Measurements from ENCODE around the gene MAPK12. TPM values are rescaled to one million over a fixed set of nuclear protein-coding genes. Genes with fewer than 3 reads are reported as not detected.
A peak's percentile ranks its signal among the peaks of the same experiment; 100 is the strongest.

The MAPK12 gene
- total and polyA plus RNA-seq, 2 donors (not counting 1 experiment from before 2014, with no cell fraction given), result 6.5 to 7.8 TPM

DNA sequence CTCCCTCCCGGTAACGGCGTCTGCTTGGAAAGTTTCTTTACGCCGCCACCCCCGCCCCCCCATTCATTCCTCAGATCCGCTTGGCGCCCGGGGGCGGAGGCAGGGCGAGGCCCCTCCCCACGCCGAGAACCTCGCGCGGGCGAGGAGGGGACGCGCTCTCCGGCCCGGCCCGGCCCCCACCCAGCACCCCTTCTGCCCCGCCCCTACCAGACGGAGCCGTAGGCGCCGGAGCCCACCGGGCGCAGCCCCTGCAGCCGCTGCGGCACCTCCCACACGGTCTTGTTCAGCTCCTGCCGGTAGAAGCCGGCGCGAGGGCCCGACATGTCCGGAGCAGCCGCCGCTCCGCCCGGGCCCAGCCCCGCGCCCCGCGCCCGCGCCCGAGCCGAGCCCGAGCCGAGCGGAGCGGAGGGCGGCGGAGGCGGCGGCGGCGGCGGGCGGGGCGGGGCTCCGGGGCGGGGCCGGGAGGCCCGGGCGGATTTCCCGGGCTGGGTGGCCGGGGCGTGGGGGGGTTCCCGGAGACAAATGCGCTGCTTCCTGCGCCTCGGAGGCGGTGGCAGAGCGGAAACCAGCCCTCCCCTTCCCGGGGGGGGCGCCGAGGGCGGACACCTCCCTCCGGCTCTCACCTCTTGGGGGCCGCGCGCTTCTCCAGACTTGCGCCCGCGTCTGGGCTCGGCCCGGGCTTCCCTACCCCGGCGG, 8.6 kb upstream of the MAPK12 start, which contains the start of gene MAPK11:
Gene MAPK11 (minus strand): TSS at position 411 of the 696 bp plus-strand sequence. CDS start 88 bp downstream, at position 323.
- ATAC-seq (ENCODE audit: low read depth), result peak; percentile 46
- Histone ChIP-seq H3K4me2 (replicated peaks; ENCODE audit: low read depth, low read length, poor library complexity, severe bottlenecking) (peak within 1 kb of the TSS; percentile 96), H3K27me3 (replicated peaks in 1 of 4; ENCODE audit: control extremely low read depth in 1 of 4, control insufficient read depth in 3 of 4, insufficient read depth in 4 of 4, low read length in 3 of 4) (peaks cover 0 to 23% (median 9%) of the 10 kb centered on the region in 4 experiments), H2AFZ (ENCODE audit: insufficient read depth, low read depth, low read length, poor library complexity, severe bottlenecking) (peak within 1 kb of the TSS; percentile 54), H3K36me3 (replicated peaks in 1 of 2; ENCODE audit: control extremely low read depth in 1 of 2, control insufficient read depth in 1 of 2, extremely low read depth in 1 of 2, insufficient read depth in 2 of 2, low read length in 1 of 2) (no peaks in the 10 kb centered on the region), H3K27ac (ENCODE audit: low read length in 2 of 2) (no peak within 1 kb of the TSS), H3K79me2 (ENCODE audit: control insufficient read depth, insufficient read depth, low read length) (no peaks in the 10 kb centered on the region), H4K20me1 (ENCODE audit: control insufficient read depth, insufficient read depth, low read length, poor library complexity, severe bottlenecking) (peaks cover 11% of the 10 kb centered on the region), H3K4me3 (ENCODE audit: control extremely low read depth in 1 of 5, extremely low read depth in 1 of 5, insufficient read depth in 1 of 5, low read depth in 2 of 5, low read length in 4 of 5) (peak within 1 kb of the TSS in 4 of 5 experiments; percentile 43 to 79 (median 62)), H3K9ac (ENCODE audit: low read length) (peak within 1 kb of the TSS; percentile 70), H3K4me1 (ENCODE audit: control insufficient read depth in 2 of 2, insufficient read depth in 2 of 2, low read length in 2 of 2) (peaks cover 23 to 34% of the 10 kb centered on the region in 2 donors), H3K9me3 (ENCODE audit: control extremely low read depth in 1 of 3, control insufficient read depth in 2 of 3, insufficient read depth in 1 of 3, low read length in 2 of 3) (no peaks in the 10 kb centered on the region)
- CTCF ChIA-PET, result interaction anchor here (1.0 to 1.1 kb wide), 3 partner anchors 51 to 58 kb away, joined by 3 read pairs; no protein-coding TSS in a partner anchor
- Mint-ChIP-seq H3K27me3 (no peaks in the 10 kb centered on the region), H3K4me1 (peaks cover 19% of the 10 kb centered on the region), H3K27ac (peak within 1 kb of the TSS; percentile 10), H3K4me3 (peak within 1 kb of the TSS; percentile 80), H3K9me3 (ENCODE audit: insufficient read depth) (no peaks in the 10 kb centered on the region)
- POLR2A ChIA-PET, result no interaction called here
- TF ChIP-seq, protein P1, sequence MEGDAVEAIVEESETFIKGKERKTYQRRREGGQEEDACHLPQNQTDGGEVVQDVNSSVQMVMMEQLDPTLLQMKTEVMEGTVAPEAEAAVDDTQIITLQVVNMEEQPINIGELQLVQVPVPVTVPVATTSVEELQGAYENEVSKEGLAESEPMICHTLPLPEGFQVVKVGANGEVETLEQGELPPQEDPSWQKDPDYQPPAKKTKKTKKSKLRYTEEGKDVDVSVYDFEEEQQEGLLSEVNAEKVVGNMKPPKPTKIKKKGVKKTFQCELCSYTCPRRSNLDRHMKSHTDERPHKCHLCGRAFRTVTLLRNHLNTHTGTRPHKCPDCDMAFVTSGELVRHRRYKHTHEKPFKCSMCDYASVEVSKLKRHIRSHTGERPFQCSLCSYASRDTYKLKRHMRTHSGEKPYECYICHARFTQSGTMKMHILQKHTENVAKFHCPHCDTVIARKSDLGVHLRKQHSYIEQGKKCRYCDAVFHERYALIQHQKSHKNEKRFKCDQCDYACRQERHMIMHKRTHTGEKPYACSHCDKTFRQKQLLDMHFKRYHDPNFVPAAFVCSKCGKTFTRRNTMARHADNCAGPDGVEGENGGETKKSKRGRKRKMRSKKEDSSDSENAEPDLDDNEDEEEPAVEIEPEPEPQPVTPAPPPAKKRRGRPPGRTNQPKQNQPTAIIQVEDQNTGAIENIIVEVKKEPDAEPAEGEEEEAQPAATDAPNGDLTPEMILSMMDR (IDR thresholded peaks at IDR 0.05), result no peak
- no peak for TF ChIP-seq EZH2 (IDR thresholded peaks at IDR 0.05; ENCODE audit: borderline replicate concordance, insufficient read depth, low read depth, low read length, poor library complexity, severe bottlenecking)
- DNase-seq, result peak; percentile 80
- intact Hi-C loops (cut with micrococcal nuclease), result loop anchor here (1.0 to 2.0 kb wide), 5 partner anchors 17 to 351 kb away; partner anchors contain the start of gene TUBGCP6
- WGBS (ENCODE audit: insufficient coverage), result under 1% methylated on average over 80 of the region's 92 CpGs

DNA sequence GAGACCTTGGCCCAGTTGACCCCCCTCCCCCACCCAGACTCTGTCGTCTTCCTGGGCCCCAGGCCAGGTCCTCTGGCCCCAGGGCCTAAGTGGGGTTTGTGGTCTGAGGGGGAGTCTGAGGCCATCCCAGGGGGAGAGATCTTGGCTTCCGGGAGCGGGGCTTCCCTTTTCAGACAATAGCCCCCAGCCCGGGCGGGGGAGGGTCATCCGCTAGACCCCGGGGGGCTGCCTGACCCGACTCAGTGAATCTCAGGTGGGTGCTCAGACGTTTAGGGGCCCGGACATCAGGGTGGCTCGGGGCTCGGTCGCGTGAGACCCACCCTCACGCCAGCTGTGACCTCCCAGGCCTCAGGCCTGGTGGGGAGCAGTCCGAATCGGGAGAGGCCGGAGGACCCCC, 8.1 kb upstream of the MAPK12 start:
- CTCF ChIA-PET, result interaction anchor here (1.0 kb wide), 2 partner anchors 58 to 59 kb away, joined by 3 read pairs; no protein-coding TSS in a partner anchor
- TF ChIP-seq, protein P1 (IDR thresholded peaks at IDR 0.05), result no peak
- TF ChIP-seq EZH2 (IDR thresholded peaks at IDR 0.05; ENCODE audit: borderline replicate concordance, insufficient read depth, low read depth, low read length, poor library complexity, severe bottlenecking), result no peak
- Histone ChIP-seq H3K4me3 (ENCODE audit: control extremely low read depth in 1 of 5, extremely low read depth in 1 of 5, insufficient read depth in 1 of 5, low read depth in 2 of 5, low read length in 4 of 5) (peak overlapping the region in 4 of 5 experiments; percentile 21 to 60 (median 54)), H3K79me2 (ENCODE audit: control insufficient read depth, insufficient read depth, low read length) (no peaks in the 10 kb centered on the region), H4K20me1 (ENCODE audit: control insufficient read depth, insufficient read depth, low read length, poor library complexity, severe bottlenecking) (peaks cover 11% of the 10 kb centered on the region), H3K4me2 (replicated peaks; ENCODE audit: low read depth, low read length, poor library complexity, severe bottlenecking) (peak overlapping the region; percentile 96), H3K9me3 (ENCODE audit: control extremely low read depth in 1 of 3, control insufficient read depth in 2 of 3, insufficient read depth in 1 of 3, low read length in 2 of 3) (no peaks in the 10 kb centered on the region), H2AFZ (ENCODE audit: insufficient read depth, low read depth, low read length, poor library complexity, severe bottlenecking) (peak overlapping the region; percentile 54), H3K4me1 (ENCODE audit: control insufficient read depth in 2 of 2, insufficient read depth in 2 of 2, low read length in 2 of 2) (peaks cover 23 to 34% of the 10 kb centered on the region in 2 donors), H3K27ac (ENCODE audit: low read length in 2 of 2) (no peak overlapping the region), H3K36me3 (replicated peaks in 1 of 2; ENCODE audit: control extremely low read depth in 1 of 2, control insufficient read depth in 1 of 2, extremely low read depth in 1 of 2, insufficient read depth in 2 of 2, low read length in 1 of 2) (no peaks in the 10 kb centered on the region), H3K9ac (ENCODE audit: low read length) (peak overlapping the region; percentile 70), H3K27me3 (replicated peaks in 1 of 4; ENCODE audit: control extremely low read depth in 1 of 4, control insufficient read depth in 3 of 4, insufficient read depth in 4 of 4, low read length in 3 of 4) (peaks cover 0 to 23% (median 9%) of the 10 kb centered on the region in 4 experiments)
- H3K4me3 Mint-ChIP-seq, result peak overlapping the region; percentile 62
- peaks cover 19% of the 10 kb centered on the region for H3K4me1 Mint-ChIP-seq
- POLR2A ChIA-PET, result interaction anchor here (1.1 kb wide), 1 partner anchor 18 kb away, joined by 3 read pairs; no protein-coding TSS in a partner anchor
- no peaks in the 10 kb centered on the region for H3K27me3 Mint-ChIP-seq
- intact Hi-C loops (cut with micrococcal nuclease), result no loop called here
- H3K9me3 Mint-ChIP-seq (ENCODE audit: insufficient read depth), result no peaks in the 10 kb centered on the region
- H3K27ac Mint-ChIP-seq, result no peak overlapping the region
- DNase-seq, result no peak
- 3% methylated on average over 15 of the region's 18 CpGs for WGBS (ENCODE audit: insufficient coverage)
- ATAC-seq (ENCODE audit: low read depth), result no peak

All from B cell (primary cell).